Measurements from ENCODE around the gene FEV.

Gene FEV

GRCh38 chr2:218992196-218992595 is 7.2 kb upstream of the FEV start:
- no peak for DNase-seq

DNA sequence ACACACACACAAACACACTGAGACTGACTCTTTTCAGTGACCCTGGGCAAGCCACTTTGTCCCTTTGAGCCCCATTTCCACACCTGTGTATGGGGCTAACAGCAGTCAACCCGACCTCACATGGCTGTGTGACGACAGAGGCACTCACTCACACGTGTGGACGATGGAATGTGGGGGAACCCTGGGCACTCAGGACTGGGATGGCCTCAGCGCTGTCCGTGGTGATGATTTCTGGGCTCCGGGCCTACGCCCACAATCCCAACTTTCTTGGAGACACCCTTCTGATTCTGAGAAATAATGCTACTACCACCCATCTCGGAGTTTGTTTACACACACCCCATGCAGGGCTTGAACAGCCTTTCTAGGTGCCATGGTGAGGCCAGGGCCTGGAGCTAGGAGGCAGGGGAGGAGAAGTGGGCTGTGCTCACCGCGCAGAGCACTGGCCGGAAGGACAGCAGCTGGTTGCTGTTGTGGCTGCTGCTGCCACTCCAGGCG is 6.7 kb upstream of the FEV start:
- no peak for DNase-seq

DNA sequence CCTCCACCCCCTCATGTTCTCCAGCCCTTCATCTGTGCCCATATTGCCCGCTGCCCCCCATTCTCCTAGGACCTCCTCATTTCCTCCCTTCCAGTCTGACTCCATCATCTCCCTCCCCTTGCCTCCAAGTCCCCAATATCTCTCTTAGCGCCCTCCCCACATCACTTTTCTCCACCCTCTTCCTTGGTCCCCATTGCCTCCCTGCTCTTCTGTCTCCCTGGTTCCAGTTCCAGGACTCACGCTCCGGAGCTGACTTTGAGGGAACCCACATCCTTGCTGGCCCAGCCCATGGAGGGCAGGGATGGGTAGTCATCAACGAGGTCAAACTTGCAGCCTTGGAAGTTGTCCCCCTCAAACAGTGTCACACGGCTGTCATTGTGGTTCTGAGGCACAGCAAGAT is 5.6 kb upstream of the FEV start:
- no peak for DNase-seq

DNA sequence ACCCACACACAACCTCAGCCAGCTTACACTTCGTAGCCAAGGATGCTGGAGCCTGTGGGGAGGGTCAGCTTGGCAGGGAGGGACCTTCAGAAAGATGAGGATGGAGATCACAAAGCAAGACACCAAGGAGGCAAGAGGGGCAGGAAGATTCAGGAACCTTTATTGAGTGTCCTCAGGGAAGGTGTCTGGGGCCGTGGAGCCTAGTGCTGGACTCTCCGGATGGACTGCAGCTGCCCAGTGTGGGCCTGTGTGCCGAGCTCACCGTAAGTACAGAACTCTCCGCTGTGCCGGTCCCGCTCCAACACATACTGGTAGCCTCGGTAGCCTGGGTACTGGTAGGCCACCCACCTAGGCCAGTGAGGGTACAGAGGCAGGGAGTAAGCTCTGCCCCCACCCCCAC is 5.1 kb upstream of the FEV start:
- no peak for DNase-seq

DNA sequence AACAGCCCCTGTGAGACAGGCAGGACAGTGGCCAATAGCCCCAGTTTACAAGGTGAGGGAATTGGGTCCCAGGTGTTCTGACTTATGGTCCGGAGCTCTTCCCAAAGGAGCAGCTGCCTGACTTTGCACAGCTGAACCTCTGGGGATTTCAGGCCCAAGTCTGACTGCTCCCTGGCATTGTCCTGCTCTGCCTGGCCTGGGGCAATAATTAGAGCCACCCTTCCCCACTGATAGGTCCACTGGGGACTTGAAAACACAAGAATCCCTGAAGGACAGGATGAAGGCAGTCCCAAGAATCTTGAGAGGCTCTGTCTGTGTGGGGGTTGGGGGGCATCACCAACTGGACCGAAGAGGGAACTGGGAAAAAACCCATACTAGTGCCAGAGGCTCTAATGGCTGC is 3.7 kb upstream of the FEV start:
- DNase-seq = no peak

- no peak for DNase-seq
Measured at GRCh38 chr2:218988164-218988563, 3.2 kb upstream of the FEV start.

- no peak for DNase-seq
Measured at GRCh38 chr2:218986148-218986761, 1.3 kb upstream of the FEV start.

- no peak for DNase-seq
Measured at GRCh38 chr2:218985325-218986091, 524 bp upstream of the FEV start.

- DNase-seq = peak; percentile 7
Measured at GRCh38 chr2:218984239-218985020, 554 bp downstream of the FEV start.

GRCh38 chr2:218983934-218984238 is 1.1 kb downstream of the FEV start:
- no peak for DNase-seq

GRCh38 chr2:218983263-218983933 is 1.6 kb downstream of the FEV start:
- DNase-seq = peak; percentile 5

- no peak for DNase-seq
Measured at GRCh38 chr2:218982586-218983262, 2.3 kb downstream of the FEV start.

GRCh38 chr2:218981881-218982585 is 3.0 kb downstream of the FEV start:
- DNase-seq = peak; percentile 70

DNA sequence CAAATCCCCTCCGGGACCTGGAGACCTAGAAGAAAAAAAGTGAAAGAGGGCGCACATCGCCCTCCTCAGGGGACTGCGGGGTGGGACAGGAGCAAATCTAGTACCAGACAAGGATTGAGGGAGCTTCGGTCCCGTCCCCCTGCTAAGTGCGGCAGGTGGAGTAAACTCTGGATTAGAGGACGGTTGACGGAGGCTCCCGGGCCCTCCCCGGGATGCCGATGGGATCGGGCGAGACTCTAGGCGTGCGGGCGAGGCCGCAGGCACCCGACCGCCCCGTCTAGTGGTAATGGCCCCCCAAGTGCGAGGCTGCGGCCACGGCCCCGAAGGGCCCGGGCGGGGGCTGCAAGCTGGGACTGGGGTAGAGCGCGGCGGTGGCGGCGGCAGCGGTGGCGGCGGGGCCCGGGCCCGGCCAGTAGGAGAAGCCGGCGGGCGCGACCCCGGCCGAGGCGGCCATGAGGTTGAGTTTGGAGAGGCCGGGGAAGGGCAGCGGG is 3.5 kb downstream of the FEV start:
- DNase-seq = no peak

GRCh38 chr2:218980735-218981389 is 4.1 kb downstream of the FEV start:
- no peak for DNase-seq

- peak; percentile 69 for DNase-seq
Measured at GRCh38 chr2:218979846-218980734, 4.9 kb downstream of the FEV start.

DNA sequence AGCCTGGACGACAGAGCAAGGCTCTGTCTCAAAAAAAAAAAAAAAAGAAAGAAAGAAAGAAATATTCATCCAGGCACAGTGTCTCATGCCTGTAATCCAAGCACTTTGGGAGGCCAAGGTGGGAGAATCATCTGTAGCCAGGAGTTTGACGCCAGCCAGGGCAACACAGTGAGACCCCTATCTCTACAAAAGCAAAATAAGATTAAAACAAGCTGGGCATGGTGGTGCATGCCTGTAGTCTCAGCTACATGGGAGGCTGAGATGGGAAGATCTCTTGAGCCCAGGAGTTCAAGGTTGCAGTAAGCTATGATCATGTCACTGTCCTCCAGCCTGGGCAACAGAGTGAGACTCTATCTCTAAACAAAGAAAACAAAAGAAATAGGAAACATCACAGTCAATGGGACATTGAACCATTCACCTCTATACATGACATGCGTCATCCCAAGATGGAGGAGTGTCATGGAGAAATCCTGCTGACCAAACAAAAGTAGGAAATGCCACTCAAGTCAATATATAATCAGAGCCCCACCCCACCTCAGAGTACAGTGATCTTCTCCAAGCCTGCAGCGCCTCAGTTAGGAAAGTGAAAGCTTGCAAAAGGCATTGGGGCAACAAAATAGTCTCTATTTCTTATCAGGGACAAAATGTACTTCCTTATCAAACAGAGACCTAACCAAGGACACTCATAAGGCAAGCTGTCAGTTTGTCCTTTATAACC is 9.8 kb downstream of the FEV start:
- DNase-seq = no peak

GRCh38 chr2:218970894-218971293 is 14.1 kb downstream of the FEV start:
- no peak for DNase-seq

GRCh38 chr2:218964041-218964771 is 20.8 kb downstream of the FEV start:
- no peak for DNase-seq

All from MV-4-11 (cell line).